GM21367 (cell line): Measurements from ENCODE around the gene CFAP97D1.
A peak's percentile ranks its signal among the peaks of the same experiment; 100 is the strongest.

Source experiments
- ATAC-seq: cut with Tn5 transposase; IDR thresholded peaks from one replicate; pipeline ENCODE4 v1.9.1; 2021; ENCODE audit not compliant: unreplicated experiment

CFAP97D1 gene

DNA sequence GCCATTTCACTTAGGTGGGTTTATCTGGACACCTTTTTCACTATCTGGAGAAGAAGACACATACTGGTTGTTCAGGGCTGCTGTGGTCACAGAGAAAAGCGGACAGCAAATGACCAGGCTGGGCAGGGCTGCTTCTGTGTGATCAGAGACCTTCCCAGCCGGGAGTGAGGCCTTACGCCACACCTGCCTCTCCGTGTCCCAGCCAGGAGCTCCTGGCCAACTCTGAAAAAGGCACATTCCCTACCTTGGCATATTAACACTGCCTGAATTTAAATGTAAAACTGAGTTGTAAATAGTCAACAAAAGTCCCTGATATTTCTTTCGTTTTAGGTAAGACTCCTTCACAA lies 12.5 kb upstream of the CFAP97D1 start:
- ATAC-seq, result no peak

DNA sequence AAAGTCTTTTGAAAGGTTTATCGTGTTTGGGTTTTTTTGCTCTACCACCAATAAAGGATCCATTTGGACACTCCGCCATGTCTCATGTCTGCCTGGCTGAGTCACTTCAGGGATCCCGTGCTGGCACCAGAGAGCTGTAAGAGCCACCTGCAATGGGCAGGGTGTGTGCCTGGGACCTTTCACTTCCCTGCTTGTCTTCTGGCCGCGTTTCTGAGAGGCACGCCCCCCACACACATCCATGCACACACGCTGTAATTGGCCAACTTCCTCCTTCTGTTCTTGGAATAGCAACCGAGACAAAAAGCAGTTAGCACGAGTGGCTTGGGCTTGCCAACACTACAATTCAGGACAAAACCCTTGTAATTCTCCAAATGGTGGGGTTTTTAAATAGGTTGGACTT lies 11.9 kb upstream of the CFAP97D1 start:
- no peak for ATAC-seq

DNA sequence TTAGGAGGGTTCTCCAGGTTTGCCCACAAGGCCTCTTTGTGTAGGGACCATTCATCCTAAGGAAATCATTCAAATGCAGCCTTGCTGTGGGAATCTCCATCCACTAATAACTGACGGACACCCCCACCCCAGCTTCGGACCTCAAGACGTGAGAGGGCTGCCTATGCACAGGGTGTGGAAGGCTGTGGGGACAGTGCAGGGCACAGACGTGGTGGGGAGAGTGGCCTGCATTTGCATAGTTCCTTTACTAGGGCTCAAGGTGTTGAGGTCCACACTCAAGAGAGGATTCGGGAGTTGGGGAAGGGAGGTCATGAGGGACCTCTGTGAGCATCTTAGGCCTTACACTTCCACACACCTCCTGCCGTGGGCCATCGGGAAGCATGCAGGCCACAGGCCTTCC lies 11.3 kb upstream of the CFAP97D1 start:
- no peak for ATAC-seq

DNA sequence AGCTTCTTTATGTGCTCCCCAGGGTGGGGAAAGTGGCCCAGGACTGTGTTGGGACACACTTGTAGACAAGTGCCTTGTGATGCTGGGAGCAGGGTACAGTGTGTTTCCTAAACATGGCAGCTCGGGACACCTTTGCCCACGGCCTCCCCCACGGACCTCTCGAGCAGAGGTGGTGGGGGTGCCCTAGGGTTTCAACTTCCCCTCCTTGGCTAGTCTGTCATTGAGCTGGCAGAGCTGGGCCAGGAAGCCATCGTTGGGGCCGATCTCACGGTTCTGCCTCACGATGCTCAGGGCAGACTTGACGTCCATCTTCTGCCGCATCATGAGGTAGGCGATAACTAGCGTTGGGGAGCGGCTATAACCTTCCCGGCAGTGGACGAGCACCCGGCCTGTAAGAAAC lies 10.8 kb upstream of the CFAP97D1 start:
- no peak for ATAC-seq

DNA sequence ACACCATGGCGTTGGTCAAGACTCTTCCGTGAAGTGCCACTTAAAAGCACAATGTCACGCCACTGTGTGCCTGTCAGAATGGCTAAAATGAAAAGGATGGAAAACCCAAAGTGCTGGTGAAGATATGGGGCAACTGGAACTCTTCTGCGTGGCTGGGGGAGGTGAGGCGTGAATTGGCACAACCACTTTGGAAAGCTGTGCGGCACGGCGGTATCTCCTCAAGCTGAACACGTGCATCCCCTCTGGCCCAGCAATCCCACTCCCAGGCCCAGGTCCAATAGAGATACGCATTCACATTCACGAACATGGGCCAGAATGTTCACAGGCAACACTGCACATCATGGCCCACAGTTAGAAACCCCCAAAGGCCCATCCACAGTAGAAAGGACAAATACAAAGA lies 10.4 kb upstream of the CFAP97D1 start:
- ATAC-seq, result no peak

DNA sequence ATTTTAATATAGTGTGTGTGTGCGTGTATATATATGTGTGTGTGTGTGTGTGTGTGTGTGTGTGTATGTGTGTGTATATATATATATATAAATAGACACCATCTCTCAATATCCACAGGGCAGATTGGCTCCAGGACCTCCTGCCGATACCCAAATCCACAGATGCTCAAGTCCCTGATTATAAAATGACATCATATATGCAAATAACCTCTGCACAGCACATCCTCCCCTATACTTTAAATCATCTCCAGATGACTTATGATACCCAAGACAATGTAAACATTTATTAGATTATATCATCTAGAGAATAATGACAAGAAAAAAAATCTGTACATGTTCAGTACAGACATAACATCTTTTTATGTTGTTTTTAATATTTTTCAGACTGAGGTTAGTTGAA lies 9.3 kb upstream of the CFAP97D1 start:
- no peak for ATAC-seq

DNA sequence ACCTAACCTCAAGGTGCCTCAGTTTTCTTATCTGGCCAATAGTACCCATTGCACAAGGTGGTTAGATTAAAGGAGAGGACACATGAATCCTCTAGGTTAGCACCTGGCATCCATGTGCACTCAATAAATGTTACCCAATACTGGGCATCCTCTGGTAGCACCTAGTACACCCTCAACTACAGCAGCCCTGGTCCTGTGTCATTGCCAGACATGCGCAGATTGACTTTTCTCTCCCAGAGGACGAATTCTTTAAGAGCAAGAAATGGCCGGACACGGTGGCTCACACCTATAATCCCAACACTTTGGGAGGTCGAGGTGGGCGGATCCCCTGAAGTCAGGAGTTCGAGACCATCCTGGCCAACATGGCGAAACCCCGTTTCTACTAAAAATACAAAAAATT lies 8.8 kb upstream of the CFAP97D1 start:
- no peak for ATAC-seq

DNA sequence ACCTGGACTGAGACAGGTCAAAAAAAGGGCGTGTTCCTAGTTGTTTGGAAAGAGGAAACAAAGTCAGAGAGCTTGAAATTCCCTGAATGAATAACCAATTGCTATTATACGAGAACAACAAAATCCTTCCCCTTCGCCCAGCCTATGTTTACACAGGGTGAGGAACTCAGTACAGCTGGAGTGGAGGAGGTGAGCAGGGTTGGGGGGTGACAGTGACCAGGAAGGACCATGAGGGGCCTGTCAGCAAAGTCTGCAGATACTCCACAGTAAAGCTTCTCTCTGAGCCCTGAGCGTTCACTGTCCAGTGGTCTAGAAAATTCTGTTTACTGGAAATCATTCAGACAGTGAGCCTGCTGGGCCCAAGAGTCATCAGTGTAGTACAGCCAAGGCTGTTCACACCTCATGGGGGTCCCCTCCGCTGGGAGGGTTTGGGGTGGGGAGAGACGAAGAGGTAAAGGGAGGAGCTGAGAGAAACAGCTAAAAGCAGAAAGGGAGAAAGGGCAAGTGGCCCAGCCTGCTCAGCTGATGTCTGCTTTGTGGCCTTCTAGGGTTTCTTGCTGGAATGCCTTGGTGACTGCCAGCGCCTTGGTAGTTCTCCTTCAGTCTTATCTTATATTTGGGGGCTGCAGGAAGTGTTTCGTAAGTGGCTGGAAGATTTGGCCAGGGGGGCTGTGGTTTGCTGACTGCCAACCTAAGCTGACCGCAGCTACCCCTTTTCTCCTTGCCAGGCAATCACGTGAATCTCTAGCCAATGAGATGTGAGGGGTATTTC lies 7.2 kb upstream of the CFAP97D1 start:
- no peak for ATAC-seq

DNA sequence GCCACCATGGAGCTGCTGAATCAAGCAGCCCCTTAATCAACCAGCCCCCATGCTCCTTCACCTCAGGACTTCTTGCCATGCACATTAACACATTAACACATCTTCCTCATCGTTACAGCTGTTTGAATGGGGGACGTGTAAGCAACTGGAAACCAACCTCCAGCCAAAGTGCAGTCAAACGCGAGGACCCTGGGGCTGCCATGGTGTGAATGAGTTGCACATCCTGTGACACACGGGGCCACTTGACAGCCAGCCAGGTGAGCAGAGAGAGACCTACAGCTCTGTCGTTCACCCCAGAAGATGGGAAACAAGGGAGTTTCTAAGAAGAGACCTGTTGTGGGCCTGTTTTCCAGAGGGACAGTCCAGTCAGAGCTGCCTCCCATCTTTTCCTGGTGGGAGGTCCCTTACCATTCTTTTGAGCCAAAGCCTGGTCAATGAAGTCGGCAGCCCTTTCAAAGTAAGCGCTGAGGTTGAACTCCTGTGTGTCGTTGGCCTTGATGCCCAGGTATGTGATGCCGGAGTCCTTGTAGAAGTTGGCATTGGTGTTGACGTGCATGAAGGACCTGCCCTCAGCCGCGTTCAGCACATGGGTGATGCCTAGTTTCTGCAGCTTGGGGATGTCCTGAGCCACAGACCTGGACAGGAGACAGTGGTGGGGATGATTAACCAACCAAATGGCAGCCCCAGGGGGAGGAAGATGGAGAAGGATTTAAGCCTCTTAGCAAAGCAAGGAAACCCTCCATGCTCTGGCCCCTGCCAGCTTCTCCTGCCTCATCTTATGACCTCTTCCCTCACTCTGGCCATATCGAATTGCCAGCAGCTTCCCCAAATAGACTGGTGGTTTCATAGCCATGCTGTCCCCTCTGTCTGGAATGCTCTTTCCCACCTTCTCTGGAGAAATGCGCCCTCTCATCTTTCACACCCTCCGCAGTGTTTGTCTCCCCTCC lies 5.7 kb upstream of the CFAP97D1 start:
- no peak for ATAC-seq

DNA sequence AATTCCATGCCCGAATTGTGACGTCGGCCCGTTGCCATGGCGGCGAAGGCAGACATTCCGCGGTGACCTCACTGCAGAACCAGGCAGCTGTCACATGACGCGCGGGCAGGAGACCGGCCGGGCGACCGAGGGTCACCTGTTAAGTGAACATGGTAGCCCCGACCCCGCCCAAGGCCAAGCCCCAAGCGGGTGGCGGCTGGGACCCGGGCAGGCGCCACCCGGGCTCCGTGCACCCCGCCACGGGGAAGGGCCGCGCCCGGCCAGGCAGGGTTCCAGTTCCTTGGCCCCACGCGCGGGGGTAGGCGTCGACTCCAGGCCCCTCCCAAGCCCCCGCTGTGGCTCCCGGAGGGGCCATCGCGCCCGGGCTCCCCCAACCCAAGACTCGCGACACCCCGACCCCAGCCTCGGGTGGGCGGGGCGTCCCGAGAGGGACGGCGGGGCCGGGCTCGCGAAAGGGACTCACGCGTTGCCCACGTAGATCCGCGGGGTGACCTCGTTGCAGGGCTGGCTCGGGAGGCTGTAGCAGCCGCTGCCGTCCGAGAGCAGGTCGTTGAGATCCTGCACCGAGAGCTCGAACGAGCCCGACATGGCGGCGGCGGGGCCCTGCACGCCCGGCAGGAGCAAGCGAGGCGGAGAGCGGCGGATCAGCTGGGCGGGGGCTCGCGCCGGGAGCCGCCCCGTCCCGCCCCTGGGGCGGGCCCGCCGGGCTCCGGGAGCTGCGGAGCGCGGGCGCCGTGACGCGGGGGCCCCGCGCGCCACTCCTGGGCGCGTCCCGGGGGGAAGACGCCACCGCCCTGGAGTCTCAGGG lies 1.7 kb upstream of the CFAP97D1 start, which contains the start of gene DUSP3:
DUSP3 (minus strand) TSS at position 641 of the 808 bp plus-strand sequence; CDS start at position 588, 53 bp downstream.
- ATAC-seq, result peak; percentile 75

DNA sequence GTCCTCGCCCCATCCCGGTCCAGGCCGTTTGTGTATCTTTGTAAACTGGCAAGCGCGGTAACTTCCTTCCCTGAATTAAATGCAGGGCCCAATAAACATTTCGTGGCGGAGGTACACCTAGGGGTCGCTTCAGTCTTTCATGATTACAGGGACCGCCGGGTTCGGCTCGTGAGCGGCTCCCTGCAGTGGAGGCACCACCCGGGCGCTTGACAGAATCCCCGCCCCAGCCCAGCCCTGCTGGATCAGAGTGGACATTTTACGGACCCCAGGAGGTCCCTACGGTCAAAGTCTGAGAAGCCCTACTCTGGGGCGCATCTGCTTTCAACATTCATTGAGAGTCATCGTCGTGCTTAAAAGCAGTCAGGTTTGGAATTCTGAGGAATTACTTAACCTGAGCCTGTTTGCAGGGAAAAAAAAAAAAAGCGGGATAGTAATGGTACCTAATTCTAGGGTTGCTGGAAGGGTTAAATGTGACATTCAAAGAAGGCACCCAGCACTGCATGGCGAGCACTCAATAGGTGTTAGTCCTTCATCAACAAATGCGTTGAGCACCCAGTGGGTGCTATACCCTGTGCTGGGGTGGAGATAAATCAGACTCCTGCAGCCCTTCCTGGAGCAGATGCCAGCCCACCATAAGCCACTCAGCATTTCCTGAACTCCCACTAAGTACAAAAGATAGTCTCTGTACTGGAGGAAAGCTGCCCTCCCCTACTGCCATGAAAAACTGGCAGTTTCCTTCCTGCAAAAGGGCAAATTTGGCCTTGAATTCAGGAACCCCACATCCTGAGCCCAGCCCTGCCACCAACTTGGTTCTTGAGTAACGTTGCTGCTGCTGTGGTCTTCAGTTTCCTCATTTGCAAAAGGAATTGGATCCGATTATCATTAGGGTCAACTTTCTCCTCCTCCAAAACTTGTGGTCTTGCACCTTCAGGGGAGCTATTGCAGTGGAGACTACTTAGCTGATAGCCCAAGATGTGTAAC lies 800 bp upstream of the CFAP97D1 start:
- no peak for ATAC-seq

DNA sequence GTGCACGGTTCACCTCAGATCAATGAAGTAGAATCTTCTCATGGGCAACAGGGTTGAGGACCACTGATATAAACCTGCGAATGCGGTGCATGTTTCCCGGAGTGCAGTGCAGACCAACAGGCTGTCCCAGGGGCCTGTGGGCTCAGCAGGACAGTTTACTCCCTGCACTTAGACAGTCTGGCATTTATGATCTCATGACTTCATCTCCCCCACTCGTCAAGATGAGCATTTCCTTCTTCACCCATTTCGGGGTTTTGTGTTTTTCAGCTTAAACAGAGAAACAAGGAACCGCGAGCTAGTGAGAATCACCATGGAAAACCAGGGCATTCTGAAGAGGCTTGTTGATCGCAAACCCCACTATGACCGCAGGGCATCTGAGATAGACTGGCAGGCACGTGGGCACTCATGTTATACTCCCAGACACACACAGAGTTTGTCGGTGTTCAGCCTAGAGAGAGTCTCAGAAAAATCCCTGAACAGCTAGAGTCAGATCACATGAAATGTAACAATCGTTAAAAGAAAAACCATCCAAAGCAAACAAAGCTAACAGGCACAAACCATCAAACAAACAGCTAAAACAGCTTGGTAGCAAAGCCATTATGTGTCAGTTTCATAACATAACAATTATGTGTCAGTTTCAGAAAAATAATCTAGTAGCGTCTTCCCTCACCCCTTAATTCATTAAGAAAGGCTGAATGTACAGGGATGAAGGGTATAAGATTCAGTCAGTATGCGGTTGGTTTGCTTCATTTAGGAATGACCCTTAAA lies 2.9 kb downstream of the CFAP97D1 start:
- ATAC-seq, result no peak

DNA sequence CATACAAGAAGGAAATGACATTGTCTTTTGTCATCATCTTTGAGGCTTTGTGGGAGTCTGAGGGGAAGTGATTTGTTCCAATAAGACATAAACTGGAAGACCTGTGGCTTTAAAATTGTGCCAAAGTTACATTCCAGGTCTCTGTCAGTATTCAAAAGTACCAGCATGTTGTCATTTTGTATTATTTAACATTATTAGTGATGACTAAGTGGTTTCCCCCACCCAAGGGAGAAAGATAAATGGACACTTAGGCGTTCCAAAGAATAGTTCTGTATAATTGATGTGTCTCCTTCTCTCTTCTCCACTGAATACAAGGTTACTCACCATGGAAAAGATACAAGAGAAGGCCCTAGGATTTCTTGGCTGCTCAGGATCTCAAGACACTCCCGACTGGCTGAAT lies 3.8 kb downstream of the CFAP97D1 start:
- no peak for ATAC-seq

DNA sequence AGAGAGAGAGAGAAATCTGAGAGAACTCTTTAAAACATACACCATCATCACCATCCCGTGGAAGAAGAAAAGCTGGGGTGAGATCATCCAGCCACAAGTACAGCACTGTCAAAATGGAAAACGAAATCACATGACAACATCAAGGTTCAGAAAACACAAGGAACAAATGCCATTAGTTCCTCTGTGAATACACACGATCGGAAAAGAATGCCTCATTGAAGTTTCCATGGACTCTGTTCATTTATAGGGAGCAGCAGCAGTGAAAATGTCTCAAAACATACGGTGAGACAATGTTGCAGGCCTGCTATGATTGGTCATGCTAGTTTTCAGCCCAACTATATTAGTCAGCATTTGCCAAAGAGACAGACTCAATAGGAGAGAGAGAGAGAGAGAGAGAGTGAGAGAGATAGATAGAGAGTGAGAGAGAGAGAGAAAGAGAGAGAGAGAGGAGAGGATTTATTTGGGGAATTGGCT lies 4.4 kb downstream of the CFAP97D1 start:
- ATAC-seq, result no peak

DNA sequence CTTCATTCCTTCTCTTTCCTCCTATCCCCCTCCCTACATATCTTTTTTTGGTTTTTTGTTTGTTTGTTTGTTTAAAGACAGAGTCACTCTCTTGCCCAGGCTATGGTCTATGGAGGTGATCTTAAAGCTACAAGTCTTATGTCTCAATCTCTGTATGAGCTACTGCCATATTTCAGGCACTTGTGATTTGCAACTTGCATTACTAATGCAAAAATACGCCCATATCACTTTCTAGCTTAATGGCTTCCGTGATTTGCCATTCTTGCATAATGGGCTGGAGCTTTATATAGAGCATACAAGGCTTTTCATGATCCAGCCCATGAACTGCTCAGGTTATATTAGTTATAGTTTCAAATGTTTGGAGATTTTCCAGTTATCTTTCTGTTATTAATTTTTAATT lies 7.5 kb downstream of the CFAP97D1 start:
- no peak for ATAC-seq

DNA sequence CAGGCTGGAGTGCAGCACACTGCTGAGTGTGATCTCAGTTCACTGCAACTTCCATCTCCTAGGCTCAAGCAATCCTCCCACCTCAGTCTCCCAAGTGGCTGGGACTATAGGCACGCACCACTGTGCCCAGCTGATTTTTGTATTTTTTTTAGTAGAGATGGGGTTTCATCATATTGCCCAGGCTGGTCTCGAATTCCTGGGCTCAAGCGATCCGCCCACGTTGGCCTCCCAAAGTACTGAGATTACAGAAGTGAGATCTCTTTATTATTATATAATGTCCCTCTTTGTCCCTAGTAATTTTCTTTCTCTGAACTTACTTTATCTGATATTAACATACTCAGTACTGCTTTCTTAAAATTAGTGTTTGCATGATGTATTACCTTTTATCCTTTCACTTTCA lies 8.3 kb downstream of the CFAP97D1 start:
- no peak for ATAC-seq

DNA sequence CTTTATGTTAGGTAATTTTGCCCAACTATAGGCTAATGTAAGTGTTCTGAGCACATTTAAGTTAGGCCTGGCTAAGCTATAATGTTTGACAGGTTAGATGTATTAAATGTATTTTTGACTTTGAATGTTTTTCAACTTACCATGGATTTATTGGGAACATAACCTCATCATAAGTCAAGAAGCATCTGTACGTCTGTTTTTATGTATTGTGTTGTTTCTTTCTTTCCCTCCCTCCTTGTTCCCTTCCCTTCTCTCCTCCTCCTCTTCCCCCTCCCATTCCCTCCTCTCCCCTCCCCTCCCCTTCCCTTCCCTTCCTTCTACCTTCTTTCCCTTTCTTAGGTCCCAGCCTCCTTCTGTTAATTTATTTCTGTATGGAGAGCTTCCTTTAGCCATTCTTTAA lies 9.2 kb downstream of the CFAP97D1 start:
- no peak for ATAC-seq

DNA sequence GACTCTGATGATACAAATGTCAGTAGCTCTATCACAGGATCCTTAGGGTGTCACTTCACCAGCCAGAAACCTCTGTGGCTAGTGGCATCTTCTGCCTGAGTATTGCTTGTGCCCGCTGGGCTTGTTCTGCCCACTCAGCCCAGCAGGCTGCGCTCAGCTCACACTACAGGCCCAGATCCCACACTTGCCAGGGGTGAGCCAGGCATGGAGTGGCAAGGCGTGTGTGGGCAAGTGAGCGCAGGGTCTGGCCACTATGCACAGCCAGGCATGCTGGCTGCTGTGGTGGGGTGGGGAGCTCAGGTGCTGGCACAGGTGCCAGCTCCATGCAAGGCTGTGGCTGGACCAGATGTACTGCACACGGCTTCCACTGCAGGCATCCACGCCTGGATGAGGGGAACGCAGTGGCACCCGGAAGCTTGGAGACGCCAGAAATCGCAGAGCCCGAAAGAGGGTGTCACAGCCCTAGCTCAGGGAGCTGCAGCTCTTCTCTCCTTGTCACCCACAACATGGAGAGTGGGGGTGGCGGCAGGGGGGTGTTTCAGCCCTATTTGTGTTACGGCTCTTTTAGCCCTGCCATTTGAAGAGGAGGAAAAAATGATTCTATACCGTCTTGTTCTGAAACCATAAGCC lies 10.2 kb downstream of the CFAP97D1 start:
- ATAC-seq, result no peak

DNA sequence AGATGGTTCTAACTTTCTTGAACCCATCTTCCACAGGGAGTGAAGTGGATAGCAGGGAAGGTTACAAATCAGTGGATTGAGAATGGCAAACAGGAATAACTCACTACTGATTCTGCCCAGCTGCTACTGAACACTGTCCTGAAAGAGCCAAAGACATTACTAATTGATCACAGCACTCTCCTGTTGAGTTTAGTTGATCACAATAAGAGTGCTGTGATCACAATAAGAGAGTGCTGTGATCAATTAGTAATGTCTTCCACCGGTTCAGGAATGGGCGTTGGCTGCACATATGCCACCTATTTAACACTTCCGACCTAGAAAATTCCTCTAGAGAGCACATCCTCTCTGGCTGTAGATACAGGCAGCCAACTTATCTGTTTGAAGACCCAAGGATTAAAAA lies 11.4 kb downstream of the CFAP97D1 start:
- no peak for ATAC-seq
